Measurements from ENCODE around the gene MEF2A.

DNA sequence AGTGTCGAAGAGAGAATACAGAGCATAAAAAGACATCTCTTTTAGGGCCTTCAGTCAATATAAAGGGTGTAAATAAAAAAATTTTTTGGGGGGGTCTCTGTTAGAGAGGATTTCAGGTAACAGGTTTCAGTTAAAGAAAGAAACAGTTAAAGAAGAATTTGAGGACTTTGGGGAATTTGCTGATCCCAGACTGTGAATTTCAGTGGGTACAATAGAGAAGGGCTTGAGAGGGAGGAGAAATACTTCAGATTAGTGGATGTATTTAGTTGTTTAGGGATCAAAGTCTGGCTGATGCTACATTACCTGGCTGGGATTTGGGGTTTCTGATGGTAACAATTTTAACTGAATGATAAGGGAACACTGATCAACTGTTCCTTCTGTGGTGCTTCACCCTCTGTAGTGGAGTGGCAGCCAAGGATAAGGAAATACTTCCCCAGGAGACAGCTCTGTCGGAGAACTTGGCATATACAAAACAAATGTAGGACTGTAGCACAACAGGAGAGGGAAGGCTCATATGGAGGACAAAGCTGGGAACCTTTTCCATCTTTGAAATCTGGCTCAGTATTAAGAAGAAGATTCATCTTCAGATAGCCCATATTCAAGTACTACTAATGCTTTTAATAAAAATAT lies 79.2 kb downstream of the MEF2A start:
- TF ChIP-seq EZH2phosphoT487 (IDR thresholded peaks at IDR 0.05; ENCODE audit: borderline replicate concordance, low read length) (no peak), CTCF (conservative IDR thresholded peaks at IDR 0.05; ENCODE audit: low read depth, low read length) (no peak)
